Sigmoid colon (tissue), 7 donors: ENCODE results near the gene ZCCHC17. TPM values are rescaled to one million over a fixed set of nuclear protein-coding genes. Genes with fewer than 3 reads are reported as not detected.

Experiments
- DNase-seq: peaks from one replicate; pipeline ENCODE4 v3.0.0-alpha.2; 2019
- H3K27ac ChIP-seq, 4 donors: fragments of 200-600 bp; sonication (generic); one replicate each; pipeline ENCODE4 v1.5.1; 2016 to 2019; ENCODE audit warnings: mild to moderate bottlenecking in 1 of 4
- H3K27me3 ChIP-seq, 3 donors: fragments of 200-600 bp; sonication (generic); one replicate each; pipeline ENCODE4 v1.5.1; 2019; ENCODE audit warnings: mild to moderate bottlenecking in 1 of 3
- H3K36me3 ChIP-seq, 4 donors: fragments of 200-600 bp; sonication (generic); one replicate each; pipeline ENCODE4 v1.5.1; 2016 to 2019
- H3K4me1 ChIP-seq, 4 donors: fragments of 200-600 bp; sonication (generic); one replicate each; pipeline ENCODE4 v1.5.1; 2017 to 2019
- H3K4me3 ChIP-seq, 4 donors: fragments of 200-600 bp; sonication (generic); one replicate each; pipeline ENCODE4 v1.5.1; 2017 to 2019; ENCODE audit warnings: mild to moderate bottlenecking in 2 of 4, moderate library complexity in 1 of 4
- H3K9me3 ChIP-seq, 4 donors: fragments of 200-600 bp in 3 of 4; sonication (generic) in 3 of 4; one replicate each; pipeline versions ENCODE4 v1.5.1 to v1.6.1; 2013 to 2019
- EP300 ChIP-seq, 4 donors: sonication (generic); formaldehyde crosslinking; IDR thresholded peaks; one replicate each; pipeline ENCODE4 v1.6.1; 2017; ENCODE audit warnings: antibody characterized with exemption in 4 of 4
- POLR2A ChIP-seq, 2 donors: fragments of 450-650 bp; IDR thresholded peaks; one replicate each; pipeline ENCODE4 v1.6.1; 2016; ENCODE audit warnings: antibody characterized with exemption in 2 of 2, mild to moderate bottlenecking in 2 of 2, moderate library complexity in 2 of 2
- POLR2AphosphoS5 ChIP-seq, 4 donors: sonication (generic); formaldehyde crosslinking; IDR thresholded peaks; one replicate each; pipeline ENCODE4 v1.6.1; 2017; ENCODE audit warnings: antibody characterized with exemption in 4 of 4
- WGBS, 2 donors: extraction: QIAGEN DNeasy Blood & Tissue Kit; methylation state at CpG; one replicate each; pipeline ENCODE4 v1.1.7; 2013; 5-methylcytosine and 5-hydroxymethylcytosine counted together
- intact Hi-C: fragments of 100-400 bp; cut with DNase I; formaldehyde crosslinking; loops from one replicate; pipeline ENCODE4 v1.15.1; 2023
- polyA plus RNA-seq, 3 donors: library from polyadenylated mRNA; stranded (reverse); fragments of 200-250 nt; gene quantifications; one replicate each; pipeline ENCODE4 v1.2.3, GENCODE V29; 2013
- total RNA-seq, 4 donors: library from RNA; depleted of rRNA; stranded (reverse); fragments of >200 nt; gene quantifications; one replicate each; pipeline ENCODE4 v1.1.0, GENCODE V29; 2016
- TF ChIP-seq, protein P1 (sequence below), 4 experiments: fragments of 450-650 bp in 3 of 4; fragments of 200-600 bp in 1 of 4; IDR thresholded peaks; one replicate each; pipeline ENCODE4 v1.5.1; 2016 to 2019; ENCODE audit warnings: antibody characterized with exemption in 4 of 4, mild to moderate bottlenecking in 3 of 4, moderate library complexity in 2 of 4
- donor health status: healthy with polysubstance abuse.
- donor health status: Bipolar disorder and iron deficiency.
- donor health status: healthy.

ZCCHC17 gene
- total and polyA plus RNA-seq, 7 donors: 23.3 to 35.4 (median 29.9) TPM

DNA sequence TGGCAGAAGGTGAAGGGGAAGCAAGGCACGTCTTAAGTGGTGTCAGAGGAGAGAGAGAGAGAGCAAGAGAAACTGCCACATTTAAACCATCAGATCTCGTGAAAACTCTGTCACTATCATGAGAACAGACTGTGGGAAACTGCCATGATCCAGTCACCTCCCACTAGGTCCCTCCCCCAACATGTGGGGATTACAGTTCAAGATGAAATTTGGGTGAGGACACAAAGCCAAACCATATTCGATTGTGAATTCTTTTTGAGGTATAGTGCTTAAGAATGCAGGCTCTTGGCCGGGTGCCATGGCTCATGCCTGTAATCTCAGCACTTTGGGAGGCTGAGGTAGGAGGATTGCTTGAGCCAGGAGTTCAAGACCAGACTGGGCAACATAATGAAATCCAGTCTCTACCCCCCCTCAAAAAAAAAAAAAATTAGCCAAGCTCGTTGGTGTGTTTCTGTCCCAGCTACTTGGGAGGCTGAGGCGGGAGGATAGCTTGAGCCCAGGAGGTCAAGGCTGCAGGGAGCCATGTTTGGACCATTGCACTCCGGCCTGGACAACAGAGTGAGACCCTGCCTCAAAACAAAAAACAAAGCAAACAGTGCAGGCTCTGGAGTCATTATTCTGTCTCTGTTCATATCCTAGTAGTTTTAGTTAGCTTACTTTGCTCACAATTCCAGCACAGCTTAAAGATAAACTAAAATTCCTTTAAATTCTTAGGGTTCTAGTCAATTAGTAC, 6.0 kb downstream of the ZCCHC17 start:
- TF ChIP-seq POLR2A (IDR thresholded peaks at IDR 0.05): no peak
- TF ChIP-seq, protein P1, sequence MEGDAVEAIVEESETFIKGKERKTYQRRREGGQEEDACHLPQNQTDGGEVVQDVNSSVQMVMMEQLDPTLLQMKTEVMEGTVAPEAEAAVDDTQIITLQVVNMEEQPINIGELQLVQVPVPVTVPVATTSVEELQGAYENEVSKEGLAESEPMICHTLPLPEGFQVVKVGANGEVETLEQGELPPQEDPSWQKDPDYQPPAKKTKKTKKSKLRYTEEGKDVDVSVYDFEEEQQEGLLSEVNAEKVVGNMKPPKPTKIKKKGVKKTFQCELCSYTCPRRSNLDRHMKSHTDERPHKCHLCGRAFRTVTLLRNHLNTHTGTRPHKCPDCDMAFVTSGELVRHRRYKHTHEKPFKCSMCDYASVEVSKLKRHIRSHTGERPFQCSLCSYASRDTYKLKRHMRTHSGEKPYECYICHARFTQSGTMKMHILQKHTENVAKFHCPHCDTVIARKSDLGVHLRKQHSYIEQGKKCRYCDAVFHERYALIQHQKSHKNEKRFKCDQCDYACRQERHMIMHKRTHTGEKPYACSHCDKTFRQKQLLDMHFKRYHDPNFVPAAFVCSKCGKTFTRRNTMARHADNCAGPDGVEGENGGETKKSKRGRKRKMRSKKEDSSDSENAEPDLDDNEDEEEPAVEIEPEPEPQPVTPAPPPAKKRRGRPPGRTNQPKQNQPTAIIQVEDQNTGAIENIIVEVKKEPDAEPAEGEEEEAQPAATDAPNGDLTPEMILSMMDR (IDR thresholded peaks at IDR 0.05): no peak
- TF ChIP-seq EP300 (IDR thresholded peaks at IDR 0.05): no peak
- TF ChIP-seq POLR2AphosphoS5 (IDR thresholded peaks at IDR 0.05): no peak
- WGBS, 2 donors: 85 to 87% methylated on average over 7 of the region's 7 CpGs
- no peak overlapping the region for H3K27ac ChIP-seq
- DNase-seq: no peak
- H3K4me3 ChIP-seq: no peak overlapping the region
- no peaks in the 10 kb centered on the region for H3K36me3 ChIP-seq
- peaks cover 0 to 22% (median 10%) of the 10 kb centered on the region in 4 donors for H3K4me1 ChIP-seq
- H3K9me3 ChIP-seq: no peaks in the 10 kb centered on the region
- no peaks in the 10 kb centered on the region for H3K27me3 ChIP-seq
- intact Hi-C loops: no loop called here

DNA sequence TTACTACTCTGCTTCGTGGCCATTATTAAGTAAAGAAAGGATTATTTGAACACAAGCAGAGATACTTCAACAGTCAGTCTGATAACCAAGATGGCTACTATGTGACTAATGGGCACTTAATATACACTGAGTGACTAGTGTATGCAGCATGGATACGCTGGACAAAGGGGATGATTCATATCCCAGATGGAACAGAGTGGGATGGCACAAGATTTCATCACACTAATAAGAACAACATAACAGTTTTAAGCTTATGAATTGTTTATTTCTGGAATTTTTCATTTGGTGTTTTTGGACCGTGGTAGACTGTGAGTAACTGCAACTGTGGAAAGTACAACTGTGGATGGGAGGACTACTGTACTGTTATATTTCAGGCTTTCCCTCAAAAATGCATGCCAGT, 9.4 kb downstream of the ZCCHC17 start:
- no peak for DNase-seq
- Histone ChIP-seq H3K4me3 (no peak overlapping the region), H3K36me3 (peaks cover 0 to 16% (median 5%) of the 10 kb centered on the region in 4 donors), H3K9me3 (no peaks in the 10 kb centered on the region), H3K27ac (no peak overlapping the region), H3K4me1 (no peaks in the 10 kb centered on the region), H3K27me3 (no peaks in the 10 kb centered on the region)
- 85 to 86% methylated on average over 3 of the region's 3 CpGs for WGBS, 2 donors
- intact Hi-C loops: no loop called here
- TF ChIP-seq, protein P1 (IDR thresholded peaks at IDR 0.05): no peak
- no peak for TF ChIP-seq POLR2AphosphoS5 (IDR thresholded peaks at IDR 0.05)

DNA sequence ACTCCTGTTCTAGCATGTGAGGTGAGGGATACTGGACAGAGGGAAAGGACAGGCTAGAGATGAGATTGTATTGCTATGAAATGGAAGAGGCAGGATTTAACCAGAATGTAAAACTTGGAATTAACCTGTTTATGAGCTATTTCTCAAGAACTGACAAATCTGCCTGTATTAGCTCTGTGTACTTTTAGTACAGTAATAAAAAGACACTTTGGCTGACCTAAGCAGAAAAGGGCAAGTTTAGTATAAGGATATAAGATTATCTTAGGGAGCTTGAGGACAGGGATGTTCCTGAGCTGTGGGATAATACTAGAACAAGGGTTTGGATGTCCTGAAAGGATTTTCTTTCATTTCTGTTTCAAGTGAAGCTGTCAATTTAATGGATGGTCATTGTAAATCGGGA, 11.2 kb downstream of the ZCCHC17 start:
- H3K27me3 ChIP-seq: no peaks in the 10 kb centered on the region
- no peaks in the 10 kb centered on the region for H3K9me3 ChIP-seq
- no peak for DNase-seq
- H3K27ac ChIP-seq: no peak overlapping the region
- TF ChIP-seq POLR2A (IDR thresholded peaks at IDR 0.05): no peak
- TF ChIP-seq POLR2AphosphoS5 (IDR thresholded peaks at IDR 0.05): no peak
- TF ChIP-seq, protein P1 (IDR thresholded peaks at IDR 0.05): no peak
- no peaks in the 10 kb centered on the region for H3K4me1 ChIP-seq
- H3K36me3 ChIP-seq: peaks cover 0 to 33% (median 13%) of the 10 kb centered on the region in 4 donors
- intact Hi-C loops: no loop called here
- WGBS, 2 donors: 32 to 44% methylated on average over 1 of the region's 1 CpG
- no peak overlapping the region for H3K4me3 ChIP-seq

DNA sequence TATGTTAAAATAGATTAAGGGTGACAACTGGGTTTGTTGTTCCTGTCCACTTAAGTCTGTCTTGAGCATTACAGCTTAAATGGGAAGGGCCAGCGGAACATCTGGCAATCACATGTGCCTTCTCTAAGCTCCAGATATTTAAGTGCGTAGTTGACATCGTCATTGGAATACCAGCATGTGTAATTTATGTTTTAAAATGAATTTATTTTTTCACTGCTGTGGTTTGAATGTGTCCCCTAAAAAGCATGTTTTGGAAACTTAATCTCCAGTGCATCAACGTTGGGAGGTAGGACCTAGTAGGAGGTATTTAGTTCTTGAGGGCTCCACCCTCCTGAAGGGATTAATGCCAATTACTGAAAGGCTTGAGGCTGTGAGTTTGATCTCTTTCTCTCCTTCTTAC, 13.4 kb downstream of the ZCCHC17 start:
- Histone ChIP-seq H3K4me1 (no peaks in the 10 kb centered on the region), H3K27ac (no peak overlapping the region), H3K4me3 (no peak overlapping the region), H3K27me3 (no peaks in the 10 kb centered on the region), H3K9me3 (no peaks in the 10 kb centered on the region), H3K36me3 (peaks cover 0 to 55% (median 15%) of the 10 kb centered on the region in 4 donors)
- 85 to 86% methylated on average over 4 of the region's 4 CpGs for WGBS, 2 donors
- intact Hi-C loops: no loop called here
- TF ChIP-seq POLR2A (IDR thresholded peaks at IDR 0.05) (no peak), POLR2AphosphoS5 (IDR thresholded peaks at IDR 0.05) (no peak), EP300 (IDR thresholded peaks at IDR 0.05) (no peak)
- TF ChIP-seq, protein P1 (IDR thresholded peaks at IDR 0.05): no peak
- no peak for DNase-seq

DNA sequence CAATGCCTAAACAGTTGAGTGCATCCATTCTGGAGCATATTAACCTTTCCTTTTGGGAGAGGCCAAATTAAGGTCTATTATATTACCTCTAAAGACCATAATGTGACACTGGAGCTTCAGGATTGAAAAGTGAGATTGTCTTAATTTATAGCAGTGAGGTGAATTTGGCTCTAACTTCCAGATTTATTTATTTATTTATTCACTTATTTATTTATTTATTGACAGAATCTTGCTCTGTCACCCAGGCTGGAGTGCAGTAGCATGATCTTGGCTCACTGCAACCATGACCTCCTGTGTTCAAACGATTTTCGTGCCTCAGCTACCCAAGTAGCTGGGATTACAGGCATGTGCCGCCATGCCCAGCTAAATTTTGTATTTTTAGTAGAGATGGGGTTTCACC, 19.1 kb downstream of the ZCCHC17 start:
- 97 to 98% methylated on average over 3 of the region's 3 CpGs for WGBS, 2 donors
- TF ChIP-seq, protein P1 (IDR thresholded peaks at IDR 0.05): no peak
- TF ChIP-seq POLR2A (IDR thresholded peaks at IDR 0.05) (no peak), POLR2AphosphoS5 (IDR thresholded peaks at IDR 0.05) (no peak), EP300 (IDR thresholded peaks at IDR 0.05) (no peak)
- intact Hi-C loops: no loop called here
- no peaks in the 10 kb centered on the region for H3K27me3 ChIP-seq
- no peak overlapping the region for H3K4me3 ChIP-seq
- no peaks in the 10 kb centered on the region for H3K4me1 ChIP-seq
- peaks cover 0 to 91% (median 17%) of the 10 kb centered on the region in 4 donors for H3K36me3 ChIP-seq
- no peak for DNase-seq
- H3K27ac ChIP-seq: no peak overlapping the region
- no peaks in the 10 kb centered on the region for H3K9me3 ChIP-seq
